PC-9 (cell line): Measurements from ENCODE around the gene CDC73. TPM values are rescaled to one million over a fixed set of nuclear protein-coding genes. Genes with fewer than 3 reads are reported as not detected.

ENCODE experiments used
- BruUV-seq: library from RNA; stranded (reverse); fragments of 400-500 nt; replicated peaks from 2 replicates; lab custom pipeline; 2021; lab: Mats Ljungman, UMichigan
- CTCF ChIA-PET: fragments of 300-600 bp; sonication (Branson Sonifier 250); formaldehyde crosslinking; loops from one replicate; lab custom pipeline; 2022; ENCODE audit warnings: antibody characterized with exemption; lab: Charles Lee
- POLR2A ChIA-PET: fragments of 300-600 bp; sonication (Branson Sonifier 250); formaldehyde crosslinking; loops from one replicate; lab custom pipeline; 2022; ENCODE audit warnings: antibody characterized with exemption; ENCODE audit not compliant: unreplicated experiment; lab: Charles Lee
- DNase-seq, 2 experiments: peaks; one replicate each; pipeline versions ENCODE4 v3.0.0 to v3.0.0-alpha.2; 2015 to 2022; ENCODE audit warnings: mixed read lengths in 1 of 2
- H2AFZ ChIP-seq: fragments of 200-600 bp; sonication (generic); 2 replicates; pipeline ENCODE4 v1.8.1; 2017; ENCODE audit warnings: antibody characterized with exemption
- H3F3A ChIP-seq: fragments of 200-600 bp; sonication (generic); 2 replicates; pipeline ENCODE4 v1.8.1; 2017; ENCODE audit warnings: antibody characterized with exemption, mild to moderate bottlenecking, low read depth; ENCODE audit not compliant: insufficient read depth
- H3K27ac ChIP-seq: fragments of 200-600 bp; sonication (generic); 2 replicates; pipeline ENCODE4 v1.6.1; 2016; ENCODE audit warnings: mixed run types
- H3K27me3 ChIP-seq: fragments of 200-600 bp; sonication (generic); 2 replicates; pipeline ENCODE4 v1.6.1; 2016; ENCODE audit warnings: low read depth, mixed run types; ENCODE audit not compliant: insufficient read depth
- H3K36me3 ChIP-seq: fragments of 200-600 bp; sonication (generic); 2 replicates; pipeline ENCODE4 v1.6.1; 2016; ENCODE audit warnings: low read depth, mixed run types
- H3K4me1 ChIP-seq: fragments of 200-600 bp; sonication (generic); replicated peaks from 2 replicates; pipeline ENCODE4 v1.6.1; 2016; ENCODE audit warnings: mixed run types; ENCODE audit not compliant: insufficient read depth
- H3K4me2 ChIP-seq: fragments of 200-600 bp; sonication (generic); 2 replicates; pipeline ENCODE4 v1.6.1; 2017; ENCODE audit warnings: mixed run types
- H3K4me3 ChIP-seq: fragments of 200-600 bp; sonication (generic); 2 replicates; pipeline ENCODE4 v1.6.1; 2016; ENCODE audit warnings: mixed run types
- H3K79me2 ChIP-seq: fragments of 200-600 bp; sonication (generic); 2 replicates; pipeline ENCODE4 v1.6.1; 2017; ENCODE audit warnings: low read depth, mixed run types
- H3K9me2 ChIP-seq: fragments of 200-600 bp; sonication (generic); 2 replicates; pipeline ENCODE4 v1.8.1; 2017; ENCODE audit warnings: mild to moderate bottlenecking; ENCODE audit not compliant: insufficient read depth
- H3K9me3 ChIP-seq: fragments of 200-600 bp; sonication (generic); 2 replicates; pipeline ENCODE4 v1.8.1; 2016; ENCODE audit warnings: low read depth; ENCODE audit not compliant: insufficient read depth
- H4K20me1 ChIP-seq: fragments of 200-600 bp; sonication (generic); 2 replicates; pipeline ENCODE4 v1.8.1; 2017; ENCODE audit not compliant: insufficient read depth
- EZH2 ChIP-seq: fragments of 200-600 bp; sonication (generic); IDR thresholded peaks from 2 replicates; pipeline ENCODE4 v1.8.0; 2017; ENCODE audit warnings: antibody characterized with exemption, low read depth
- intact Hi-C: fragments of 100-400 bp; cut with micrococcal nuclease; formaldehyde crosslinking; loops from one replicate; pipeline ENCODE4 v1.10.0; 2022; ENCODE audit not compliant: unreplicated experiment
- total RNA-seq: library from RNA; stranded (reverse); gene quantifications from 2 replicates; pipeline ENCODE4 v1.2.3, GENCODE V29; 2021
- TF ChIP-seq, protein P1 (sequence below): fragments of 200-600 bp; sonication (generic); conservative IDR thresholded peaks from 2 replicates; pipeline ENCODE4 v1.6.1; 2017; ENCODE audit warnings: mixed run types, antibody characterized with exemption, mild to moderate bottlenecking, moderate library complexity

The CDC73 gene
- total RNA-seq, 1 experiment from 2014 or later = 39.6 TPM

DNA sequence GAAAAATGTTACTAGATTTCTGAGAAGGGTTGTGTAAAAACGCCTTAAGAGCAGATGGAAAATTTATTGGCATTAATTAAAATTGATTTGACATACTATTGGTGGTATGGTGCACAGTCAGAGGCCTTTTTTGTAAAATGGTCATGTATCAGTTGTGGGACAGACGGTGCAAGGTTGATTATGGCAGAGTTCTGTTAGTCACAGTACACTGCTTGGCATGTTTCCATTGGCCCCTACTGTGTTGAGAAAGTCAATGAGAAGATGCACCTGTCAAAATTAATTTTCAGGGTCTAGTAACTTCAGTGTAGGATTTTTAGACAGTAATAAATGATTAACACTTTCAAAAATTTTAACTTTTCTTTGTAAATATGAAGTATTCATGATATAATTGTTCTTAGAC, 60.2 kb downstream of the CDC73 start:
- POLR2A ChIA-PET = no interaction called here
- H4K20me1 ChIP-seq = peaks cover 5% of the 10 kb centered on the region; the same call in 1 of the 2 replicates
- no peak overlapping the region for H3K27ac ChIP-seq
- H3K27me3 ChIP-seq = no peaks in the 10 kb centered on the region
- no peak overlapping the region for H2AFZ ChIP-seq
- H3K4me3 ChIP-seq = no peak overlapping the region
- intact Hi-C loops = loop anchor here (5.0 to 10.0 kb wide), 3 partner anchors 155 to 1115 kb away; no protein-coding TSS in a partner anchor
- no peak overlapping the region for H3K4me2 ChIP-seq
- no peaks in the 10 kb centered on the region for H3K36me3 ChIP-seq
- CTCF ChIA-PET = no interaction called here
- H3K9me3 ChIP-seq = no peaks in the 10 kb centered on the region
- 0 out of 2 replicates have a peak, but pooled peaks cover 7% of the 10 kb centered on the region for H3F3A ChIP-seq
- H3K4me1 ChIP-seq = peaks cover 5% of the 10 kb centered on the region; the same call in 1 of the 2 replicates
- H3K9me2 ChIP-seq = no peaks in the 10 kb centered on the region
- TF ChIP-seq, protein P1, sequence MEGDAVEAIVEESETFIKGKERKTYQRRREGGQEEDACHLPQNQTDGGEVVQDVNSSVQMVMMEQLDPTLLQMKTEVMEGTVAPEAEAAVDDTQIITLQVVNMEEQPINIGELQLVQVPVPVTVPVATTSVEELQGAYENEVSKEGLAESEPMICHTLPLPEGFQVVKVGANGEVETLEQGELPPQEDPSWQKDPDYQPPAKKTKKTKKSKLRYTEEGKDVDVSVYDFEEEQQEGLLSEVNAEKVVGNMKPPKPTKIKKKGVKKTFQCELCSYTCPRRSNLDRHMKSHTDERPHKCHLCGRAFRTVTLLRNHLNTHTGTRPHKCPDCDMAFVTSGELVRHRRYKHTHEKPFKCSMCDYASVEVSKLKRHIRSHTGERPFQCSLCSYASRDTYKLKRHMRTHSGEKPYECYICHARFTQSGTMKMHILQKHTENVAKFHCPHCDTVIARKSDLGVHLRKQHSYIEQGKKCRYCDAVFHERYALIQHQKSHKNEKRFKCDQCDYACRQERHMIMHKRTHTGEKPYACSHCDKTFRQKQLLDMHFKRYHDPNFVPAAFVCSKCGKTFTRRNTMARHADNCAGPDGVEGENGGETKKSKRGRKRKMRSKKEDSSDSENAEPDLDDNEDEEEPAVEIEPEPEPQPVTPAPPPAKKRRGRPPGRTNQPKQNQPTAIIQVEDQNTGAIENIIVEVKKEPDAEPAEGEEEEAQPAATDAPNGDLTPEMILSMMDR = no peak
- TF ChIP-seq EZH2 = no peak
- peaks cover 19% of the 10 kb centered on the region; the same call in 1 of the 2 replicates for H3K79me2 ChIP-seq
- DNase-seq = no peak
- no TSS peak for BruUV-seq

GRCh38 chr1:193183019-193183627, 61.3 kb downstream of the CDC73 start:
- H3F3A ChIP-seq = 0 out of 2 replicates have a peak, but pooled peaks cover 7% of the 10 kb centered on the region
- H2AFZ ChIP-seq = no peak overlapping the region
- H3K4me3 ChIP-seq = no peak overlapping the region
- ChIA-PET CTCF (no interaction called here), POLR2A (no interaction called here)
- no TSS peak for BruUV-seq
- no peaks in the 10 kb centered on the region for H3K9me3 ChIP-seq
- H3K4me1 ChIP-seq = peaks cover 5% of the 10 kb centered on the region; the same call in 1 of the 2 replicates
- no peak for TF ChIP-seq EZH2
- TF ChIP-seq, protein P1 = peak; percentile 83
- H3K79me2 ChIP-seq = peaks cover 19% of the 10 kb centered on the region; the same call in 1 of the 2 replicates
- peaks cover 5% of the 10 kb centered on the region; the same call in 1 of the 2 replicates for H4K20me1 ChIP-seq
- H3K4me2 ChIP-seq = no peak overlapping the region
- no peak for DNase-seq
- H3K9me2 ChIP-seq = no peaks in the 10 kb centered on the region
- intact Hi-C loops = loop anchor here (5.0 to 10.0 kb wide), 3 partner anchors 154 to 1114 kb away; no protein-coding TSS in a partner anchor
- H3K27me3 ChIP-seq = no peaks in the 10 kb centered on the region
- no peak overlapping the region for H3K27ac ChIP-seq
- H3K36me3 ChIP-seq = no peaks in the 10 kb centered on the region

DNA sequence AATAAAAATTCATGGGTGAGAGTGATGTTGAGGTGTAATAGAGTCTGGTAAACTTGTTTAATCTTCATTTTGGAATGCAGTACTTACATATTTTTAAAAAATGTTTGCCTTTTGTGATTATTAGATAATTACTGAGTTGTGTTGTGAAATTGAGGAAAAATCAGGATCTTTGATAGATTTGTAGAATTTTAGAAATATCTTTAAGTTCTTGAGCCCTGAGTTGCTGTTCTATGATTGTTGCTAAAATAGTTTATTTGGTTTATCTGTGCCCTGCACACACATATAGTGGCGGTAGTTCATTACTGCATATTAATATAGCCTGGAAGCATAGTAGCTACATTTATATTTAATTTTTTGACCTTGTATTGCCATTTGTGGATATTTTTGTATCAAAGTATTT, 62.9 kb downstream of the CDC73 start:
- peaks cover 25% of the 10 kb centered on the region; the same call in 1 of the 2 replicates for H3K79me2 ChIP-seq
- H3K4me1 ChIP-seq = peaks cover 5% of the 10 kb centered on the region; the same call in 1 of the 2 replicates
- H4K20me1 ChIP-seq = peaks cover 5% of the 10 kb centered on the region; the same call in 1 of the 2 replicates
- no peak for DNase-seq
- no peak overlapping the region for H3K27ac ChIP-seq
- H3K4me3 ChIP-seq = no peak overlapping the region
- ChIA-PET CTCF (no interaction called here), POLR2A (no interaction called here)
- intact Hi-C loops = loop anchor here (5.0 to 10.0 kb wide), 3 partner anchors 153 to 1113 kb away; no protein-coding TSS in a partner anchor
- no peak overlapping the region for H2AFZ ChIP-seq
- no TSS peak for BruUV-seq
- TF ChIP-seq, protein P1 = no peak
- TF ChIP-seq EZH2 = no peak
- H3K9me3 ChIP-seq = no peaks in the 10 kb centered on the region
- H3K9me2 ChIP-seq = no peaks in the 10 kb centered on the region
- no peaks in the 10 kb centered on the region for H3K27me3 ChIP-seq
- 0 out of 2 replicates have a peak, but pooled peaks cover 7% of the 10 kb centered on the region for H3F3A ChIP-seq
- no peak overlapping the region for H3K4me2 ChIP-seq
- H3K36me3 ChIP-seq = no peaks in the 10 kb centered on the region
